Embryonic facial prominence (tissue), 1 donor: Measurements from ENCODE around the gene LPIN1.

Experiments
- DNase-seq: peaks from one replicate; pipeline ENCODE4 v3.0.0-alpha.2; 2016; ENCODE audit errors: extremely low spot score

Gene LPIN1

GRCh38 chr2:11762031-11762430 is 15.6 kb downstream of the LPIN1 start:
- no peak for DNase-seq

- DNase-seq: no peak
These were observed 16.5 kb downstream of the LPIN1 start for GRCh38 chr2:11762799-11763461.

GRCh38 chr2:11764359-11764758 is 17.9 kb downstream of the LPIN1 start:
- DNase-seq: no peak

GRCh38 chr2:11764920-11765319 is 18.5 kb downstream of the LPIN1 start:
- no peak for DNase-seq

GRCh38 chr2:11765501-11765900 is 19.1 kb downstream of the LPIN1 start:
- DNase-seq: no peak

GRCh38 chr2:11766016-11766415 is 19.6 kb downstream of the LPIN1 start:
- no peak for DNase-seq

- DNase-seq: no peak
These were observed 21.3 kb downstream of the LPIN1 start for GRCh38 chr2:11767779-11768178.

- DNase-seq: no peak
These were observed 22.5 kb downstream of the LPIN1 start for GRCh38 chr2:11768946-11769345.

GRCh38 chr2:11769516-11769915 is 23.1 kb downstream of the LPIN1 start:
- DNase-seq: no peak

GRCh38 chr2:11770531-11771188 is 24.2 kb downstream of the LPIN1 start:
- DNase-seq: no peak

GRCh38 chr2:11771971-11772615 is 25.7 kb downstream of the LPIN1 start:
- DNase-seq: no peak

GRCh38 chr2:11773111-11773510 is 26.7 kb downstream of the LPIN1 start:
- DNase-seq: no peak

- DNase-seq: no peak
These were observed 27.5 kb downstream of the LPIN1 start for GRCh38 chr2:11773747-11774525.

- DNase-seq: no peak
These were observed 28.2 kb downstream of the LPIN1 start for GRCh38 chr2:11774600-11774999.

- no peak for DNase-seq
These were observed 29.0 kb downstream of the LPIN1 start for GRCh38 chr2:11775384-11775783.

GRCh38 chr2:11777066-11777782 is 30.8 kb downstream of the LPIN1 start:
- no peak for DNase-seq

GRCh38 chr2:11777886-11778415 is 31.5 kb downstream of the LPIN1 start:
- no peak for DNase-seq

- no peak for DNase-seq
These were observed 32.0 kb downstream of the LPIN1 start for GRCh38 chr2:11778416-11778815.

- DNase-seq: no peak
These were observed 32.7 kb downstream of the LPIN1 start for GRCh38 chr2:11778923-11779757.

GRCh38 chr2:11781602-11782001 is 35.2 kb downstream of the LPIN1 start:
- no peak for DNase-seq

GRCh38 chr2:11784280-11784679 is 37.8 kb downstream of the LPIN1 start:
- no peak for DNase-seq
